Hematopoietic multipotent progenitor cell treated with erythropoietin and hydrocortisone succinate and interleukin-3 and kit ligand, for 6 days (in vitro differentiated cells): ENCODE measurements around the gene SLC25A48.

Experiments
- DNase-seq: peaks from one replicate; pipeline ENCODE4 v3.0.0-alpha.2; 2015

The SLC25A48 gene

DNA sequence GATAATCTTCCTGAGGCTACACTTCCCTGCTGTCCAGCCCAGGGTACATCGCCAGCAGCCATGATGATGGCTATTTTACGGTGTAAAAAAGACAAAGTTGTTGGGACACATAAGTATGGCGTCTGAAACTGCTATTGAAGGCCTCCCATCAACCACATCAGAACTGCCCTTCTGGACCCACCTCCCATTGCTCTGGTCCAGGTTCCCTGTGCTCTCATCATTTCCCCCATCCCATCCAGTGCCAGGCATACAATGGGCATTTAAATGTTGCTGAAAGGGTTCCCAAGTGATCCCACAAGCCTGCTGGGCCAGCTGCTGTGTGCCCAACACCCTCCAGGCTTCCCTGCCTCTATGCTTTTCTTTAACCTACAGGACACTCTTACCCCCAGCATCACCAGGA, 50.6 kb downstream of the SLC25A48 start:
- no peak for DNase-seq

DNA sequence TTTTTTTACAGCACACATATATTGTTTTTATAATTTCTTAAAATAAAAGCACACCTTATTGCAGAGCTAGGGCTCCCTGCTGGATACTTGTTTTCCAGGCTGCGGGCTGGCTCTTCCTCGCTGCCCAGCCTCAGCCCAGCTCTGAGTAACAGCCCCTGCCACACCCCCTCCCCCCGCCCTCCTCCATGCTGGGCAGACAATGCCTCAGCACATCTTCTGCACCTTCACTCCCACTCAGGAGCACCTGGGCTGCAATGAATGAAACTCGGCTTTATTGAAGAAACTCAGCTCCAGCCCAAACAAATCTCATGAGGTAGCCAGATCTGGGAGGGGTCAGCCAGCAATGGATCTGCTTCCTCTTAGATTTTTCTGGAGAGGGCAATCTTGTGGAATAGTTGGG, 51.7 kb downstream of the SLC25A48 start:
- no peak for DNase-seq

DNA sequence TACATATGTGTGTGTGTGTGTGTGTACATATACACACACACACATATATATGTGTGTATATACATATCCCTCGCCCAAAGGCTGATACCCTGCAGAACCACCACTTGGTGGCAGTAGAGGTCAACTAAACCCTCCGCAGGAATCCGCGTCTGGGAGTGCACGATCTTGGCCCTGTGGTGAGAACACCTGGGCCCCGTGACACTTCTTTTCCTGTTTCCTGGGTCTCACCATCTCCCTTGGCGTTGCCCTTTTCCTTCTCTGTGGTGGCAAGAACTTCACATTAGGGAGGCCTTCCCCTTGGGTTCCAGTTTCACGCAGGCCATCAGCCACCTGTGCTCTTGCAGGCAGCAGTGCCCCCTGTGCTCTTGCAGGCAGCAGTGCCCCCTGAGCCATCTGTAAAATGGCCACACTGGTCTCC, 53.0 kb downstream of the SLC25A48 start:
- peak; percentile 87 for DNase-seq

DNA sequence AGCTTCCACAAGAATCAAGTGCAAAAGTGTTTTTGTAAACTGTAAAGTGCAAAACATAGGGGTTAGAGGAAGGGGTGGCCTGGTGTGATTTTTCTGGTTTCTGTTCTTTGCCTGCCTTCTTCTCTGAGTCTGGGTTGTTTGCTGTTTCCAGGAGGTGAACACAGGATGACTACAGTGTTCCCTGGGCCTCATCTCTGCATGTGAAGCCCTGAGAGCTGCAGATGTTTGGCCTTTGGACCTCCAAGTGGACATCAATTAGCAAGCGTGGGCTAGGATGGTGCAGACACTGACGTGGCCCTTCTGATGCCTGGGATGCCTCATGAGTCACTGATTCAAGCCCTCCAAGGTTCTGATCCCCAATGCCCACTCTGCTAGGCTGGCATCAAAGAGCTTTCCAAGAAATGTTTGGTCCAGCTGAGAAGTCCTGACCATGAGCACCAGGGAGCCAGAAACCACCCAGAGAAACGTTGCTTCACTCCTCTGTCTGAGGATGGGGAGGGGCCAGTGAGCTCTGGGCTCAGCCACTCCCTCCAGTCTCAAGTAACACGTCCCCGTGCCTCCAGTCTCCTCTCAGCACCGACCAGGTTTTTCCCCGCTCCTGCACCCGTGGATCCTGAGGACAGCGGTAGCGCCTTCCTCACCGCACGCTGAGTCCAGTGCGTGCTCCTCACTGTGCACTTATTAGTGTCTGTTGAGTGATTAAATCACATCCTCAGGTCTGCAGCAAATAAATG, 53.6 kb downstream of the SLC25A48 start:
- no peak for DNase-seq

DNA sequence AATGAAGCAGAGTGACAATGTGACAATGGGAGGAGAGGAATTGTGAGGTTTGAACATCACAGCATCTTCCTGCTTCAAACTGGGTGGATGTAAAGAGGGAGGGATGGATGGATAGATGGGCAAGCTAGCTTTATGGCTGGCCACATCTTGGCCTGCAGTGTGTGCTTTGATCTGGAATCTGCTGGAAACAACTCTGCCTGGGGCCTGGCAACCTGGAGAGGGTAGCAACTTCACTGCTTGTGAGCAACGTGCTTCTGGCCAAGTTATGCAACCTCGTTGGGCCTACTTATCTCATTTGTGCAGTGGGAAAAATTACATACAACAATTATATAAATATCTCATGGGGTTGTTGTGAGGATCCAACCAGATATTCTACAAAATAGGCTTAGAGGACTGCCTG, 55.8 kb downstream of the SLC25A48 start:
- no peak for DNase-seq

DNA sequence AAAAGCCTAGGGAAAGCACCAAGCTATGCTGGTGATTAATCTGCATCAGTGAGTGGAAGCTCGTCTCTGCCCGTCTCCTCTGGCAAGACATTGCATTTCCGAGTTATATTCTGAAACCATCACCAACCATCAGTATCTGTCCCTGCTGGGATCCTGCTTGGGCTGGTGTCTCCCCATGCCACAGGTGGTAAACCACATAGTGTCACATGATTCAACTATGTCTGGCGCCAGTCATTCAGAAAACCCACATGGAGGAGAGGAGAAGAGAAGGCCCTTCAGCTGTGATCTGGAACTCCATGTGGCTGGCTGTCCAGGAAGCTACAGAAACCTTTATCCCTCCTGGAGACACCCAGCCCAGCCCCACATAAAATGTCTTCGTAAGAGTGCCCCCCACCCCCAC, 56.4 kb downstream of the SLC25A48 start:
- no peak for DNase-seq

DNA sequence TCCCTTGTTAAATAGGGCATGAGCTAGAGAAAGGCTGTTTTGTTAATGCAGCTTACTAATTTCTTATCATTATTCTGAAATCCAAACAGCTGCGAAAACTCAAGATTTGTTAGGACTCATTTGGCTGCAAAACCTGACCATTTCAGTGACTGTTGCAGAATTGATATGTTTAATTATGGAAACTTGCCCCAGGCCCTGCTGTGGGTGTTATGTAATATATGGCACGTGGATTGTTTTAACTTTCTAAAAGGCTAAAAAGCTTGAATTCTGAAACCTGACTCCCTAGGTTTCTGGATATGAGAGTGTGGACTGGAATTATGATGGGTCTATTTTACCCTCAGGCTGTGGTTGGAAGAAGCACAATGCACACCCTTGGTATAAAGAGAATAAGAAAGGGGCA, 56.8 kb downstream of the SLC25A48 start:
- no peak for DNase-seq

DNA sequence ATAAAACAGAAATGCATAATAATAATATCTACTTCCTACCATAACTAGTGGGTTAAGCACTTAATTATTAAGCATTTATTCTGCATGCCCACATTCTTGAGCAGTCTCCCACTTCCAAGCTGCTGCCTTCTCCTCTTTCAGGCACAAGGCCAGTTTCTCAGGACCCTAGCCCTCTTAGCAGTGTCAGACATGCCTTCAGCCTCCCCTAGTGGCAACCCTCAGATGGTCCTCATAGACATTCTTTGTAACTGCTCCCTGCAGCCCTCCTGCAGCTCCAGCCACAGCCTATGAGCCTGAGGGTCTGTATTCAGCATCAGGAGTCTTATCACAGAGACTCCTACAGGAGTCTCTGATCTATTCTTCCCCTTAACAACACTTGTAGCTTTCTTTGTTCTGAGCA, 57.3 kb downstream of the SLC25A48 start:
- no peak for DNase-seq

DNA sequence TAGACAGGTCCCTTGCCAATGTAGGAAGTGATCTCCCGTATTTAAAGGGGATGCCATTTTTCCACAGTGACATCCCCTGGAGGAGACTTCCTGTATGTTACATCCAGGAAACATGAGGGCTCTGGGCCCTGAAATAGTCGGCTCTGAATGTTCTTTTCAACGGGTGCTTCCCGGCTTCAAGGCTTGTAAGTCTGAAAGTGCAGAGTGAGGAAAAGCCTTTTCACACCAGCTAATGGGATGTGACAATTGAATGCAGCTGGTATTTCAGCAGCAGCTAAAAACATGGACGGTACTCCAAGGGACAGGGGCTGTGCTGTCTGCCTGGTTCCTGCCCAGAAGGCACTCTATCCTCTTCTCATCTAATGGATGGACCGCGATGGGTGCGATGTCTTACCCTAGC, 59.8 kb downstream of the SLC25A48 start:
- no peak for DNase-seq

DNA sequence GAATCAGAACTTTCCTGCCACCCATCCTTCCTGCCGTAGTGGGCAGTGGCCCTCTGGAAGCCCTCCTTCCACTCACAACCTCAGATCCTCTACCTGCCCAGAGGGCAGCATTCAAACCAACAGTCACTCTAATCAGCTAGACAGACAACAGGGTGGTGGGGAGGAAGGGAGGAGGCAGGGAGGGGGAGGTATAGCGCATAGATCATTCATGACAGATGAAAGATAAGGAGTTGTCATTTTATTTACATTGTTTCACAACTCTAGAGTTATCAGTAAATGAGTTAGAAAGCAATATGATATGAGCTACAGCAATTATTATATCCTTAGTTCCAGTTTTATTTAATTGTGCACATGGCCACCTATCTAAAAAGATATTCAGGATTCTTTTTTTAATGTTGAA, 60.3 kb downstream of the SLC25A48 start:
- DNase-seq: peak; percentile 17

DNA sequence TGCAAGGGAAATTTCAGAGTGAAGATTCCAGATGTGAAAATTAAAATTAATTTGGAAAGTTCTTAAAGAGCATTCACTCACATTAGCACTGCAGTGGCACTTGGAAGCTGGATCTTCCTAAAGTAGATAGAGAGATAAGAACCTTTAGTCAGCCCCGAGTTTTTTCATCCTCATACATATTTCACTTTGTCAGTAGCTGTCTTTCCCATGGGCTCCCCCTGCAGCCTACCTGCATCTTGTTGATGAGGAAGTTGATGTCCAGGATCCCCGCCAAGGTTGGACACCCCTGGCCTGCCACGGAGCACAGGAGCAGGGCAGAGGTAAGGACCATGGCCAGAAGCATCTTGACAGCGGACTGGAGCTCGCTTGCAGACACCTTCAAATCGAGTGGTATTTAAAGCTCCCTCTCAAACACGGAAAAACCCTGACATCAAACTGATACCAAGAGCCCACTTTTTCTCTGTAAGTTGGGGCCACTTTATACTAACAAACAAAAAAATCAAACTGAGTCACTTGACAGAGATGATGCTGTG, 61.1 kb downstream of the SLC25A48 start, which contains the start of gene IL9:
TSS of gene IL9 (minus strand) at position 368 of the 533 bp plus-strand sequence. CDS start at position 343, 25 bp downstream.
- DNase-seq: no peak

DNA sequence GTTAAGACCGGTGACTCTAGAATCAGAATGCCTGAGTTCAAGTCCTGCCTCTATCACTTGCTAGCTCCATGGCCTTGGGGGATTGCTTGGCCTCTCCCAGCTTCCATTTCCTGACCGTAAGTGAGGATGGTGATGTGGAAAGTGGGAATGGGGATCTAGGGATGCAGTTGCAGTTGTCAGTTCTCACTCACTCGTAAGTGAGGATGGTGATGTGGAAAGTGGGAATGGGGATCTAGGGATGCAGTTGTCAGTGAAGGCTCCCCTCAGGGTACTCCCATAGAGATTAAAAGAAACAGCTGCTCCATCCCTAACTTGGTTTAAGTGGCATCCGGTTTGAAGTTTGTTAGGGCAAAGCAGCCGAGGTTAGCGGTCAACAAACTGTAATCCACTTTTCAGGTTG, 64.2 kb downstream of the SLC25A48 start:
- no peak for DNase-seq

DNA sequence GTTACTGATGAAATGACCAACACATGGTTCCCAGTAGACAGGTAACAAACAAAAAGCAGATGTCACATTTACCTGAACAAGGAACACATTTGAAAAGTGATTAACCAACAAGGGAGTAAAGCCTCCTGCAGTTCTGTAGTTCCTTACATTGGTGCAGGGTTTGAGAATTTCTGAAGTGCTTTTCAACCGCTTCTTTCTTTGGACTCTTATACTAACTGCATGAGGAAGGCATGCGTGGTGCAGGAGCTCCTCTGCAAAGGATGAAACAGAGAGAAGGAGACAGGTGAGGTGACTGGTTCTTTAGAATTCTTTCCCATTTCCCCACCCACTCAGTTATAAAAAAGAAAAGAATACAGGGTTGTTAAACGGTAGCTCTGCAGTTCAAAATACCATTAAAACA, 65.8 kb downstream of the SLC25A48 start:
- no peak for DNase-seq

DNA sequence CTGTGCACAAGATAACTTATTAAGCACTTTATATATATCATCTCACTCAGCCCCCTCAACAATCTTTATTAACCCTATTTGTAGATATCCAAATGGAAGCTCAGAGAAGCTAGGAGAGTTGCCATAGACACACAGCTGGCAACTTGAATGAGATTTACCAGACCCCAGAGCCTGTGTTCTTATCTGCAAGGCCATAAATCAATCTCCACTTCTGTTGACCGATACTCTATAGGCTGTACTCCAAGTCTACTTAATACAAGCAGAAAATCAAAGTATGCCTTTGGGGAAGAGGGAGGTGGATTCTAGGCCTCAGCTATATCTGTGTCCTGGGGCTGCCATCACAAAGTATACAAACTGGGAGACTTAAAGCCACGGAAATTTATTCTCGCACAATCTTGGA, 67.2 kb downstream of the SLC25A48 start:
- DNase-seq: no peak

DNA sequence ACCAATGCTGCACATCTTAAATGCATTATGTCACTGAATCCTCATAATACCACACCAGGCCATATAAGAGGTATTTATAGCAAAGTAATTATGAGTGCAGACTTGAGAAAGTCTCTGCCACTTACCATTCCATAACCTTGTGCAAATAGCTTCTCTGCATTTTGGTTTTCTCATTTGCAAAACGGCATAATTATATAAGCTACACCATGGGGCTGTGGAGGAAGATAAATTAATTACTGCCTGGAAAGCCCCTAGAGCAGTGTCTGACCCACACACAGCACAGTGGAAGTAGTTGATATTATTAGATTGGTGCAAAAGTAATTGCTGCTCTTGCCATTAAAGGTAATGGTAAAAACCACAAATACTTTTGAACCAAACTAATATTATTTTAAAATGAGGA, 70.7 kb downstream of the SLC25A48 start:
- DNase-seq: no peak

DNA sequence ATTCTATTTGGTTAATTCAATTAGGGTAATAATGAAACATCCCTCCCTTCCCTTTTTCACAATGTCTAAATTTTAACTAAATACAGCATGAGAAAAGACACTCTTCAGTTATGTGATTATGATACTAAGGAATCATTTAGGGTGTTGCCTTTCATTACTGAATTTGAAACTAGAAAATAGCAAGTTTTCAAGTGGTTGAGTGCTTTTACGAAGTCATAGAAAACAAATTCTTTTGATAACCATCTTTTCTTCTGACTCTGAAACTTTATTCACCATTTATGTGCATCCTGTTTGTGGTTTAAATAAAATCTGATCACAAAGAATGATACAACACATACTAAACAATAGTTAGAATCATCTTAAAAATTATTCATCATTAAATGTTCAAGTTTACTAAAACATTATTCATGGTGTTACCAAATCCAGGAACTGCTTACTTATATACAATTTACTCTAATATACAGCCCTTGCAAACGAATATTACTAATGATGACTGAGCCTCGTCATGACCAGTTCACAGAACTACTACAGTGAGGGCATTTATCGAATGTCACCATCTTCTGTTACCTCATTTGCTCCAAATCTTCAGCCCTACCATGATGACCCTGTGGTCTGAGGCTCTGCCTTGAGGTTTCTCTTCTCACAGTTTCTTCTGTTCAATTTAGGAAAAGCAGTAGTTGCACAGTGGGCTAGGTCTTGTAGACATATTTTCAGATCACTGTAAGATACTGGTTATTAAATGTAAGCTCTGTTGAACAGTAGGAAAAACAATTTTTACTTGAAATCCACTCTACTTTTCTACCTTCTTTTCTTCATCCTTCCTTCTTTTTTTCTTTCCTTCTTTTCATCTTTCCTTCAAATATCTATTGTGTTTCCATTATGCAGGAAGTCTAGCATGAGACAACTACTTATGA, 79.5 kb downstream of the SLC25A48 start:
- peak; percentile 16 for DNase-seq

DNA sequence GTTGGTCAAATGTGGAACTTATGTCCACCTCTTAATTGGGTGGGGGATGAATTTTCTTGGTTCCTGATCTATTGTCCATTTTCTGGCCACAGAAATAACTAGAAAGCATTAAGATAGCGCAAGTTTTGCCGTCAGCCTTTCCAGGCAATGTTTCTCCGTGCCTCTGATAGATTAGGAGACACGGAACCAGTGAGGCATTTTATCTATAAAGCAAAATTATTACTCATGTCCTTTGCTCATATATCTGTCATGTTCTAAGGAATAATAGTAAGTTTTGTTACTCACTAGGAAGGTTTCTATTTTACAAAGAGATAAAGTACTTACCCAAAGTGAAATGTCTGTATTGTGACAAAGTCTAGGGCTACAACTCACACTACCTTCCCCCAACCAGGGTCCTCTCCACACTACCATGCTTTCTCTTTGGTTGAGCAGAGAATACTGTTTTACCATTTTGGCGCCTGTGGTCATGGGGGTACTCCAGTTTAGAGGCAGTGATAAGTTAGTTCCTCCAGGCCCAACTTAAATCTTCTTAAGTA, 81.1 kb downstream of the SLC25A48 start:
- no peak for DNase-seq

DNA sequence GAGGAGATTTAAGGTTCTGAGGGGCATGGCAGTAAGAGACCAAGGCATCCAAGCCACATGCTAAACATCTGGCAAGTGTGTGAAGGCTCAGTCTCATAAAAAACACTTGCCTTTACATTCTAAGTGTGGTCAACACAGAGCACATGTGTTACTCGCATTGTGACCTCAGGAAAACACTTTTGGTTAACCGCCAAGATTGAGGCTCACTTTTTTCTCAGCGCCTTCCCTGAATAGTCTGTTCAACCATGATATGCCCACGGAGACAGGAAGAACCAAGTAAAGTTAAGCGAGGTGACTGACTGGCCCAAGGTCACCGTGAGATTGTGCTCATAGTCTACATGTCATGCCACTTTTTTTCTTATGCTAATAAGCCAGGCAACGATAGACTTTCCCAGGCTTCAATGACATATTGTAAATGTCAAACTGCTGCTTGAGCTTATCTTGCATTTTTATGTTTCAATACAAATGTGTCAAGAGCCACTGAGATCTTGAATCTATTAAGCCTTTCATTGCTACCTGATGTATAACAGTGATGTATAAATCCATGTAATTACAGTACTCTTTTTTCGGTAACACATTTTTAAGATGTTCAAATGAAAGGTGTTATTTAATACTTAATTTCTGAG, 82.3 kb downstream of the SLC25A48 start:
- no peak for DNase-seq

DNA sequence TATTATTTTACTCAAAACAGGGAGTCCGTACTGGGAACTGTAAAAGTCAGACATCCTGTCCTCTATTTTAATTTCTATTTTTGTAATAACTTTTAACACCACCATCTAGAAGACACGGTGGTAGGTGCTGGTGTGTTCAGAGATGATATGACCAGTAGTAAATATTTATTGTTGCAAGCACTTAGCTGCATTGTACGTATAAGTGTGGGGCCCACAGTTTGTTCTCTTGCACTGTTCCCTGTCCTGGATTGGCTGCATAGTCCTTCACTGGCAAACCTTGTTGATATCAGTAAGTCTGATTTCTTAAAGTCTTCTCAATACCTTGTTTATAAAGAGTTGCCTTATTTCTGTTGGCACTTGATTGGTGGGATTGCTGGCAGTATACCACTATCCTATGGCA, 85.7 kb downstream of the SLC25A48 start:
- DNase-seq: no peak

DNA sequence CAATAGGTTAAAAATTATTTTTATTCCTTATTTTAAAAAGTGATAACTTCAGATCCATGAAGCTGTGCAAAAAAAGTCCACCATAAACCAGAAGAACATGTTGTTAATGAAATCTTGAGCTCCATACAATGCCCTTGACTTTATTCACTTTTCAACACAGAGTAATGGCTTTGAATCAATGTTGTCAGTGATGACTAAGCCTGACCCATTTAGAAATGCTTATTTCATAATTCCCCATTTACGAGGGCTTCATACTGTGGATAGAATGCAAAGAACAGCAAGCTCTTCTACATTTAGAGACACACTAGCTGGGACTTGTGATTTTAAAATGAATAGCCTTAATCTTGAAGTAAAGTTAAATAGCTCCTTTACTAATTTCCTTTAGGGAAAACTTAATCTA, 86.9 kb downstream of the SLC25A48 start:
- no peak for DNase-seq

DNA sequence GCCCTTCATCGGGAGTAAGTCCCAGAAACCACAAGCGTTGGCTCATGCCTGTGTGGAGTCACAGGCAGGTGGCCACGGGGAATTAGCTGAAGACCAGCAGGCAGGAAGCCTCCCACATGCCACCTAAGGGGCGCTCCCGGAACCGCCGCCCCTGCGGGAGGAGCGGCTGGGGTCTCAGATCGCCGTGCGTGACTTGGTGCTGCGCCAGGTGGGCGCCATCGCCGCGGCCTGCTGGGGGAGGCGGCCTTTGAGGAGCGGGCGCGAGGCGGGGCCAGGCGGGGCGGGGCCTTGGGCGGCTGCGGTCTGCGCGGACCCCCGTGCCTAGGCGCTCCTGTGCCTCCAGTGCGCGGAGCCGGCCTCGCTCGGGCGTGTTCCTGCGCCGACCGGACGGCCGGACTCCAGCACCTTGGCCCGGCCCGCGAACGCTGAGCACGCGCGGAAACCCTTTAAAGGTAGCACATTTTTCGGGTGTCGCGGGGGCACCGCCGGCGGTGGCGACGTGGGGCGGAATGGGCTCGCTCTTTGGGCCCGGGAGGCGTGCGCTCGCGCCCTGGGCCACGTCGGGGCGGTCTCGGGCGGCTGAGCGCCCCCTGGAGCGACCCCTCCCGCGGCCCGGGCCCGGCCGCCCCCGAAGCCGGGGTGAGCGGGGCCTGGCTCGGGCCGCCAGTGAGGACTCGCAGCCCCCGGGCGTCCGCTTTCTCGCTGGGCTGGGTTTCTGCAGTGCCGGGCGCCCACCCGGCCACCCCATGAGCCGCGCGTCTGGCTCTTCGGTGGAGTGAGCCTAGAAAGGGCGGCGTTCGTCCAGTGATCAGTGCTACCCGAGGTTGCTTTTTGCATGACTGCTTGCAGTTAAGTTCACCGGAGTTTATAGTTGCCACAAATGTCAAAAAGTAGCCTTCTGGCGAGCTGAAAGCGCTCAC, 95.8 kb downstream of the SLC25A48 start:
- DNase-seq: peak; percentile 8

DNA sequence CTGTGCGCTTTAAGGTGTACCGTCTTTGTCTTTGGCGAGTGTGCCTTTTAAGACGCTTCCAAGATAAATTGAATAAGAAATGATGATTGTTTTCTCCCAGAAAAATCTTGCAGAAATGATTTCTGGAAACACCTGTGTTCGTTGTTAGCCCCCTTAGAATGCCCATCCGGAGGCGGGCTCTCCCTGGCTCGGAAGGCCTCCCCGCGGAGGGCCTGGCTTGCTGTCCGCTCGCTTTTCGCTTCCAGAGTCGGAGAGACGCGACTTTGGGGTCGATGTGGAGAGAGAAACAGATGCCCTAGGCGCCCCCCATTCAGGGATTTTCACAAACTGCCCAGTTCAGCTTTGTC, 96.5 kb downstream of the SLC25A48 start:
- DNase-seq: no peak
